HuH-7 (cell line): ENCODE measurements around the gene PRSS2.

Experiments used
- DNase-seq: peaks from one replicate; pipeline ENCODE4 v3.0.0; 2011; ENCODE audit warnings: low spot score

Gene PRSS2

GRCh38 chr7:142801601-142802295 lies 31.0 kb downstream of the PRSS2 start:
- no peak for DNase-seq

- no peak for DNase-seq
Measured at GRCh38 chr7:142802301-142802700, 31.5 kb downstream of the PRSS2 start.

- no peak for DNase-seq
Measured at GRCh38 chr7:142803901-142804300, 33.1 kb downstream of the PRSS2 start.

- no peak for DNase-seq
Measured at GRCh38 chr7:142804728-142805207, 34.0 kb downstream of the PRSS2 start.

- no peak for DNase-seq
Measured at GRCh38 chr7:142805350-142806021, 34.7 kb downstream of the PRSS2 start.

- DNase-seq: no peak
Measured at GRCh38 chr7:142806022-142806356, 35.2 kb downstream of the PRSS2 start.

- no peak for DNase-seq
Measured at GRCh38 chr7:142806957-142807356, 36.2 kb downstream of the PRSS2 start.

GRCh38 chr7:142807855-142808460 lies 37.2 kb downstream of the PRSS2 start:
- no peak for DNase-seq

- DNase-seq: no peak
Measured at GRCh38 chr7:142808461-142808801, 37.7 kb downstream of the PRSS2 start.

GRCh38 chr7:142808802-142809583 lies 38.2 kb downstream of the PRSS2 start:
- DNase-seq: no peak

GRCh38 chr7:142809671-142810070 lies 38.9 kb downstream of the PRSS2 start:
- no peak for DNase-seq

- peak; percentile 48 for DNase-seq
Measured at GRCh38 chr7:142811154-142811737, 40.5 kb downstream of the PRSS2 start.

- DNase-seq: no peak
Measured at GRCh38 chr7:142812437-142813215, 41.9 kb downstream of the PRSS2 start.

GRCh38 chr7:142813226-142813625 lies 42.5 kb downstream of the PRSS2 start:
- DNase-seq: no peak

- no peak for DNase-seq
Measured at GRCh38 chr7:142813699-142814098, 42.9 kb downstream of the PRSS2 start.

- DNase-seq: no peak
Measured at GRCh38 chr7:142814451-142814850, 43.7 kb downstream of the PRSS2 start.

- no peak for DNase-seq
Measured at GRCh38 chr7:142815134-142815533, 44.4 kb downstream of the PRSS2 start.

GRCh38 chr7:142817506-142817905 lies 46.7 kb downstream of the PRSS2 start:
- DNase-seq: no peak

GRCh38 chr7:142819530-142819929 lies 48.8 kb downstream of the PRSS2 start:
- DNase-seq: no peak

- no peak for DNase-seq
Measured at GRCh38 chr7:142822714-142823113, 51.9 kb downstream of the PRSS2 start.
